K562 treated with DMSO at 1 percent for 48 hours (cell line): Measurements from ENCODE around the gene YWHAG. TPM values are rescaled to one million over a fixed set of nuclear protein-coding genes. Genes with fewer than 3 reads are reported as not detected.

Experiments used
- total RNA-seq: library from RNA; unstranded; fragments of 300-600 nt; gene quantifications from 2 replicates; pipeline ENCODE4 v1.2.3, GENCODE V29; 2022; ENCODE audit warnings: low replicate concordance; ENCODE audit errors: extremely low read depth

Gene YWHAG
- total RNA-seq = 130 TPM in 1 of 2 replicates, not detected in the other

DNA sequence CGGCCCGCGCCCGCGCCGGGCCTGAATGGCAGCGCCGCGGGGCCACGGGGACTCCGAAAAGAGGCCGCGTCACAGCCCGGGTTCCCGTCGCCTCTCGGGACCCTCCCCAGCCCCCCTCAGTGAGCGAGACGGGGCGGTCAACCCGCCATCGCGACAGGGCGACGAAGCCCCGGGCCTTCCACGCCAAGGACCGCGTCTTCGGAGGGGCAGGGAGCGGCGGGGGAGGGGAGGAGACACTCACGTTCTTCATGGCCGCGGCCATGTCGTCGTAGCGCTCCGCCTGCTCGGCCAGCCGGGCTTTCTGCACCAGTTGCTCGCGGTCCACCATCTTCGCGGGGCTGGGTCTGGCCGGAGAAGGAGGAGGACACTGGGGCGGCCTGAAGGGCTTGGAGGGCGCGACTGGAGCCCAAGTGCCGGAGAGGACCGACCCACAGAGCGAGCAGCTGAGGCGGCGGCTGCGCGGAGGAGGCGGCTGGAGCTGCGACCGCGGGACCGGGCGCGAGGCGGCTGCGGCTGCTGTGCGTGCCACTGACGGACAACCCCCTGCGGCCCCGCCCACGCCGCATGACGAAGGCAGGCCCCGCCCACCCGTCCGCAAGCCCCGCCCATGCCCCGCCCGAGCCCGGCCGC, at the start of gene YWHAG:
YWHAG (minus strand) TSS at position 511 of the 630 bp plus-strand sequence; CDS start at position 328, 183 bp downstream.

DNA sequence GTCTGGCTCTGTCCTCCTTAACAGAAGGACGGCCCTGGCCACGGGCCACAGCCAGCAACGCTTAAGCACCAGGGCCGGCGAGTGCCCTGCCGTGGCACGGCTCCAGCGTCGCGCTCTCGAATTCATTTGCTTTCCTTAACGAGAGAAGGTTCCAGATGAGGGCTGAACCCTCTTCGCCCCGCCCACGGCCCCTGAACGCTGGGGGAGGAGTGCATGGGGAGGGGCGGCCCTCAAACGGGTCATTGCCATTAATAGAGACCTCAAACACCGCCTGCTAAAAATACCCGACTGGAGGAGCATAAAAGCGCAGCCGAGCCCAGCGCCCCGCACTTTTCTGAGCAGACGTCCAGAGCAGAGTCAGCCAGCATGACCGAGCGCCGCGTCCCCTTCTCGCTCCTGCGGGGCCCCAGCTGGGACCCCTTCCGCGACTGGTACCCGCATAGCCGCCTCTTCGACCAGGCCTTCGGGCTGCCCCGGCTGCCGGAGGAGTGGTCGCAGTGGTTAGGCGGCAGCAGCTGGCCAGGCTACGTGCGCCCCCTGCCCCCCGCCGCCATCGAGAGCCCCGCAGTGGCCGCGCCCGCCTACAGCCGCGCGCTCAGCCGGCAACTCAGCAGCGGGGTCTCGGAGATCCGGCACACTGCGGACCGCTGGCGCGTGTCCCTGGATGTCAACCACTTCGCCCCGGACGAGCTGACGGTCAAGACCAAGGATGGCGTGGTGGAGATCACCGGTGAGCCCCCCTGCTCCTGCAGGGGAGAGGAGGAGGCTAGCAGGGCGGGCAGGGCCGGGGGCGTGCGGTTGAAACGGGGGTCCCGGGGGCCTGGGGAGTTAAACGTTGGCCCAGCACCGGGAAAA, 56.2 kb downstream of the YWHAG start, which contains the start of gene HSPB1:
HSPB1 (plus strand) TSS at position 327 of the 855 bp plus-strand sequence; CDS start at position 367, 40 bp downstream.

Other genes starting within 250 kb of the YWHAG start
- not detected in 2 replicates for gene SRRM3, start 157.1 kb downstream of the YWHAG start, total RNA-seq
- gene HSPB1, start 56.3 kb downstream of the YWHAG start, total RNA-seq = 595 TPM in 1 of 2 replicates, not detected in the other
- gene SSC4D, start 50.7 kb upstream of the YWHAG start, total RNA-seq = not detected in 2 replicates
- not detected in 2 replicates for gene ZP3, start 66.0 kb upstream of the YWHAG start, total RNA-seq
- not detected in 2 replicates for gene DTX2, start 102.7 kb upstream of the YWHAG start, total RNA-seq
- gene UPK3B, start 151.6 kb upstream of the YWHAG start, total RNA-seq = not detected in 2 replicates
- not detected in 2 replicates for gene SPDYE16, start 184.3 kb upstream of the YWHAG start, total RNA-seq